ENCODE data around the gene RASSF8.

Gene RASSF8

DNA sequence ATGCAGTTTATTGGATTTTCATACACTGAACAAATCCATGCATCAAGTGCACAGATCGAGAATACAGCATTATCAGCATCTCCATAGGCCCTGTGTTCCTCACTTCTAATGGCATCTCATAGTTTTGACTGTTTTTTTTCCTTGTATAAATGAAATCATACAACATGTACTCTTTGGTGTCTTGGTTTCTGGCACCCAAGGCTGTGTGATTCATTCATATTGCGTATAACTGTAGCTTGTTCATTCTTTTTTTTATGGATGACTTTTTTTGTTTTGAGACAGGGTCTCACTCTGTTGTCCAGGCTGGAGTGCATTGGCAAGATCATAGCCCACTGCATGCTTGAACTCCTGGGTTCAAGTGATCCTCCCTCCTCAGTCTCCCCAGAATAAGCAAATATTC is 14.3 kb downstream of the RASSF8 start:
- TF ChIP-seq CEBPB (IDR thresholded peaks at IDR 0.05), result no peak
- no peak for TF ChIP-seq NFIC (IDR thresholded peaks at IDR 0.05)
- TF ChIP-seq, protein P1, sequence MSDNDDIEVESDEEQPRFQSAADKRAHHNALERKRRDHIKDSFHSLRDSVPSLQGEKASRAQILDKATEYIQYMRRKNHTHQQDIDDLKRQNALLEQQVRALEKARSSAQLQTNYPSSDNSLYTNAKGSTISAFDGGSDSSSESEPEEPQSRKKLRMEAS (IDR thresholded peaks at IDR 0.05), result no peak
- no peak for TF ChIP-seq TCF12 (IDR thresholded peaks at IDR 0.05; ENCODE audit: low read depth)
- TF ChIP-seq, protein P2, sequence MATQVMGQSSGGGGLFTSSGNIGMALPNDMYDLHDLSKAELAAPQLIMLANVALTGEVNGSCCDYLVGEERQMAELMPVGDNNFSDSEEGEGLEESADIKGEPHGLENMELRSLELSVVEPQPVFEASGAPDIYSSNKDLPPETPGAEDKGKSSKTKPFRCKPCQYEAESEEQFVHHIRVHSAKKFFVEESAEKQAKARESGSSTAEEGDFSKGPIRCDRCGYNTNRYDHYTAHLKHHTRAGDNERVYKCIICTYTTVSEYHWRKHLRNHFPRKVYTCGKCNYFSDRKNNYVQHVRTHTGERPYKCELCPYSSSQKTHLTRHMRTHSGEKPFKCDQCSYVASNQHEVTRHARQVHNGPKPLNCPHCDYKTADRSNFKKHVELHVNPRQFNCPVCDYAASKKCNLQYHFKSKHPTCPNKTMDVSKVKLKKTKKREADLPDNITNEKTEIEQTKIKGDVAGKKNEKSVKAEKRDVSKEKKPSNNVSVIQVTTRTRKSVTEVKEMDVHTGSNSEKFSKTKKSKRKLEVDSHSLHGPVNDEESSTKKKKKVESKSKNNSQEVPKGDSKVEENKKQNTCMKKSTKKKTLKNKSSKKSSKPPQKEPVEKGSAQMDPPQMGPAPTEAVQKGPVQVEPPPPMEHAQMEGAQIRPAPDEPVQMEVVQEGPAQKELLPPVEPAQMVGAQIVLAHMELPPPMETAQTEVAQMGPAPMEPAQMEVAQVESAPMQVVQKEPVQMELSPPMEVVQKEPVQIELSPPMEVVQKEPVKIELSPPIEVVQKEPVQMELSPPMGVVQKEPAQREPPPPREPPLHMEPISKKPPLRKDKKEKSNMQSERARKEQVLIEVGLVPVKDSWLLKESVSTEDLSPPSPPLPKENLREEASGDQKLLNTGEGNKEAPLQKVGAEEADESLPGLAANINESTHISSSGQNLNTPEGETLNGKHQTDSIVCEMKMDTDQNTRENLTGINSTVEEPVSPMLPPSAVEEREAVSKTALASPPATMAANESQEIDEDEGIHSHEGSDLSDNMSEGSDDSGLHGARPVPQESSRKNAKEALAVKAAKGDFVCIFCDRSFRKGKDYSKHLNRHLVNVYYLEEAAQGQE (IDR thresholded peaks at IDR 0.05; ENCODE audit: low read depth), result no peak
- no peak for TF ChIP-seq TEAD4 (IDR thresholded peaks at IDR 0.05)
- no peak for TF ChIP-seq EP300 (IDR thresholded peaks at IDR 0.05; ENCODE audit: borderline replicate concordance)

DNA sequence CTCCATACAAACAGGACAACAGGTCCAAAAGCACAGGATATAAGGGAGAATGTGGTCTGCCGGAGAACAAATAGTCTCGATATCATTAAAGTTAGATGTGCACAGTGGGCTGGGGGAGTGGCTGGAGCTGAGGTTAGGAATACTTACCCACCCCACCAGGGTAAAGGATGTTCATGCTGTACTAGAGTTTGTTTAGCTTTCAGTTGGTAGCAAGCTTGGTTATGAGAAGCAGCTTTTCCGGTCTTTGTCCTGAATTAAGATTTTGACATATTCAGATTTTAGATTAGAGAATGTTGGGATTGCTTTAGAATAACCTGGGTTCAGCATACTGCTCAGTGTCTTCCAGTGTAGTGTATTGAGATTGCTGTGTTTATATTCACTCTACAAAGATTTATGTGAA is 16.7 kb downstream of the RASSF8 start:
- no peak for TF ChIP-seq EP300 (IDR thresholded peaks at IDR 0.05; ENCODE audit: borderline replicate concordance)
- TF ChIP-seq ZBTB7A (IDR thresholded peaks at IDR 0.05; ENCODE audit: low read depth), result no peak
- TF ChIP-seq, protein P3, sequence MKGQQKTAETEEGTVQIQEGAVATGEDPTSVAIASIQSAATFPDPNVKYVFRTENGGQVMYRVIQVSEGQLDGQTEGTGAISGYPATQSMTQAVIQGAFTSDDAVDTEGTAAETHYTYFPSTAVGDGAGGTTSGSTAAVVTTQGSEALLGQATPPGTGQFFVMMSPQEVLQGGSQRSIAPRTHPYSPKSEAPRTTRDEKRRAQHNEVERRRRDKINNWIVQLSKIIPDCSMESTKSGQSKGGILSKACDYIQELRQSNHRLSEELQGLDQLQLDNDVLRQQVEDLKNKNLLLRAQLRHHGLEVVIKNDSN (IDR thresholded peaks at IDR 0.05), result no peak
- no peak for TF ChIP-seq CREB1 (IDR thresholded peaks at IDR 0.05; ENCODE audit: low read depth)
- TF ChIP-seq YY1 (IDR thresholded peaks at IDR 0.05; ENCODE audit: low read depth), result no peak
- no peak for TF ChIP-seq TAF1 (IDR thresholded peaks at IDR 0.05; ENCODE audit: low read depth)
- TF ChIP-seq NFIC (IDR thresholded peaks at IDR 0.05), result no peak

DNA sequence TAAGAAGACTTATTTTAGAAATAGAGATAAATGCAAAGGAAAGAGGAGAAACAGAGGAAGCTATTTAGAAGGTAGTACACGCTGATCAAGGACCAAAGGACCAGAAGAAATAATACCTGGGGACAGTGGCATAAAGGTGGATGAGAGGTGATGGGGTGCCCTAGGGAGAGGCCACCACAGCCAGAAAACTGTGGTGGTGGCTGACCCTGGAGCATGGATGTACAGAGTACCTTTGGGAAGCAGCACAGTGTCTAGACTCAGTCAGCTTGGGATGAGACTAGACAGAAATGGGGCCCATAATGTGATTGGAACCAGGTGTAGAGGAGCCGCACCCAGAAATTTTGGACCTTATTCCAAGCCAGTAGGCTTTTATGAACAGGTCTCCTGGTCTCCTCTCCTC is 17.2 kb downstream of the RASSF8 start:
- TF ChIP-seq CEBPB (IDR thresholded peaks at IDR 0.05) (no peak), YY1 (IDR thresholded peaks at IDR 0.05; ENCODE audit: low read depth) (no peak), ZBTB7A (IDR thresholded peaks at IDR 0.05; ENCODE audit: low read depth) (no peak)
- TF ChIP-seq, protein P1 (IDR thresholded peaks at IDR 0.05), result no peak
- TF ChIP-seq, protein P2 (IDR thresholded peaks at IDR 0.05; ENCODE audit: low read depth), result no peak

DNA sequence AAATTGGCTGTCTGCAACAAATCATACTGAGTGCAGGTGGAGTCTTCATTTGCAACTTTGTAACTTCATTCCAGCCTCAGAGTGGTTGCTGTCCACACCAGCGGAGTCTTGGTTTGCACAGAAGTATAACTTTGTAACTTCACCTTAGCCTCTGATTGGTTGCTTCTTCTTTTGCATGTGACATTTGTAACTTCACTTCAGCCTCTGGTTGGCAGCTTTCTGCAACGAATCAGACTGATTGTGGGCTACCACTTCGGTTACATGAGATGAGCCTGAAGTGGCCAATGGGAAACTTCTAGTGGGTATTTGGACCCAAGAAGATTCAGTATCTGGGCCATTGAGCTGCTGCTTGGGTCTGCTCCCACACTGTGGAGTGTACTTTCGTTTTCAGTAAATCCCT is 17.8 kb downstream of the RASSF8 start:
- no peak for TF ChIP-seq EGR1 (IDR thresholded peaks at IDR 0.05)
- no peak for TF ChIP-seq RAD21 (IDR thresholded peaks at IDR 0.05; ENCODE audit: low read depth)
- TF ChIP-seq NFIC (IDR thresholded peaks at IDR 0.05), result no peak
- TF ChIP-seq, protein P1 (IDR thresholded peaks at IDR 0.05), result no peak
- TF ChIP-seq CEBPB (IDR thresholded peaks at IDR 0.05), result no peak
- TF ChIP-seq, protein P3 (IDR thresholded peaks at IDR 0.05), result no peak
- TF ChIP-seq ZBTB7A (IDR thresholded peaks at IDR 0.05; ENCODE audit: low read depth), result no peak
- no peak for TF ChIP-seq TCF12 (IDR thresholded peaks at IDR 0.05; ENCODE audit: low read depth)
- no peak for TF ChIP-seq TEAD4 (IDR thresholded peaks at IDR 0.05)
- TF ChIP-seq, protein P2 (IDR thresholded peaks at IDR 0.05; ENCODE audit: low read depth), result no peak
- no peak for TF ChIP-seq CREB1 (IDR thresholded peaks at IDR 0.05; ENCODE audit: low read depth)
- no peak for TF ChIP-seq YY1 (IDR thresholded peaks at IDR 0.05; ENCODE audit: low read depth)
- no peak for TF ChIP-seq FOXM1 (IDR thresholded peaks at IDR 0.05; ENCODE audit: borderline replicate concordance, low read depth)
- TF ChIP-seq TAF1 (IDR thresholded peaks at IDR 0.05; ENCODE audit: low read depth), result no peak
- no peak for TF ChIP-seq EP300 (IDR thresholded peaks at IDR 0.05; ENCODE audit: borderline replicate concordance)

DNA sequence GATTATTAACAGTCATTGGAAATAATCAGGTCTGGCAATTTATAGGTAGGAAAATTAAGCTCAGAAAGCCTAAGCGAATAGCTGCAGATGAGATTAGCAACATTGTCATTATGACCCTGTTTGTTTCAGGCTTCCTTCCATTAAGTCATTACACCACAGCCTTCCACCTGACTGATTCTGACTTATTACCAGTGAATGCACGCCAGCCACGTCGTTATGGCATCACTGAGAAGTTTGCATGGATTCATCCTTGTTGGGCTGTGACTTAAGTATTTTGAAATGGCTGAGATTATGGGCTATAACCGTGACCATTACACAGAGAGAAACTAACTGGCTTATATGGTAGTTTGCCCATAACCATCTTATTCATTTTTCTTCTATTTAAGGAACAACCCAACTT is 18.6 kb downstream of the RASSF8 start:
- no peak for TF ChIP-seq RAD21 (IDR thresholded peaks at IDR 0.05; ENCODE audit: low read depth)
- TF ChIP-seq YY1 (IDR thresholded peaks at IDR 0.05; ENCODE audit: low read depth), result no peak
- TF ChIP-seq, protein P1 (IDR thresholded peaks at IDR 0.05), result no peak
- TF ChIP-seq ZBTB7A (IDR thresholded peaks at IDR 0.05; ENCODE audit: low read depth), result no peak
- TF ChIP-seq, protein P2 (IDR thresholded peaks at IDR 0.05; ENCODE audit: low read depth), result no peak
- no peak for TF ChIP-seq TEAD4 (IDR thresholded peaks at IDR 0.05)
- no peak for TF ChIP-seq EGR1 (IDR thresholded peaks at IDR 0.05)
- TF ChIP-seq NFIC (IDR thresholded peaks at IDR 0.05), result no peak
- TF ChIP-seq FOXM1 (IDR thresholded peaks at IDR 0.05; ENCODE audit: borderline replicate concordance, low read depth), result no peak
- TF ChIP-seq TCF12 (IDR thresholded peaks at IDR 0.05; ENCODE audit: low read depth), result no peak
- TF ChIP-seq CEBPB (IDR thresholded peaks at IDR 0.05), result no peak
- TF ChIP-seq EP300 (IDR thresholded peaks at IDR 0.05; ENCODE audit: borderline replicate concordance), result no peak
- TF ChIP-seq, protein P3 (IDR thresholded peaks at IDR 0.05), result no peak
- TF ChIP-seq TAF1 (IDR thresholded peaks at IDR 0.05; ENCODE audit: low read depth), result no peak
- TF ChIP-seq CREB1 (IDR thresholded peaks at IDR 0.05; ENCODE audit: low read depth), result no peak

All from Ishikawa (cell line).